GM23338 (cell line): ENCODE results near the gene MPPE1. TPM values are rescaled to one million over a fixed set of nuclear protein-coding genes. Genes with fewer than 3 reads are reported as not detected.

ENCODE experiments used
- ATAC-seq: fragments of 200-7000 bp; cut with Tn5 transposase; 3 replicates; pipeline ENCODE4 v1.9.1; 2020
- DNase-seq: peaks from one replicate; pipeline ENCODE4 v3.0.0-alpha.2; 2015; ENCODE audit warnings: low spot score
- H2AFZ ChIP-seq: fragments of 200-600 bp; sonication (generic); 2 replicates; pipeline ENCODE4 v1.8.0; 2016; ENCODE audit warnings: antibody characterized with exemption, mild to moderate bottlenecking, moderate library complexity
- H3F3A ChIP-seq: fragments of 200-600 bp; sonication (generic); replicated peaks from 2 replicates; pipeline ENCODE4 v1.8.0; 2017; ENCODE audit warnings: antibody characterized with exemption, mixed run types, low read depth
- H3K27ac ChIP-seq: fragments of 200-600 bp; sonication (generic); 2 replicates; pipeline ENCODE4 v1.6.1; 2016; ENCODE audit warnings: low read depth
- H3K27me3 ChIP-seq: fragments of 200-600 bp; sonication (generic); 2 replicates; pipeline ENCODE4 v1.8.0; 2016; ENCODE audit warnings: mild to moderate bottlenecking, mixed run types, moderate library complexity; ENCODE audit not compliant: insufficient read depth
- H3K36me3 ChIP-seq: fragments of 200-600 bp; sonication (generic); 2 replicates; pipeline ENCODE4 v1.8.0; 2016; ENCODE audit warnings: mild to moderate bottlenecking; ENCODE audit not compliant: insufficient read depth
- H3K4me1 ChIP-seq: fragments of 200-600 bp; sonication (generic); 2 replicates; pipeline ENCODE4 v1.8.0; 2016; ENCODE audit warnings: mild to moderate bottlenecking, moderate library complexity; ENCODE audit not compliant: insufficient read depth
- H3K4me2 ChIP-seq: fragments of 200-600 bp; sonication (generic); 2 replicates; pipeline ENCODE4 v1.7.1; 2017; ENCODE audit warnings: mixed run types
- H3K4me3 ChIP-seq: fragments of 200-600 bp; sonication (generic); 2 replicates; pipeline ENCODE4 v1.6.1; 2016; ENCODE audit warnings: mixed run types
- H3K79me2 ChIP-seq: fragments of 200-600 bp; sonication (generic); replicated peaks from 2 replicates; pipeline ENCODE4 v1.8.0; 2017; ENCODE audit warnings: mild to moderate bottlenecking; ENCODE audit not compliant: insufficient read depth
- H3K9me2 ChIP-seq: fragments of 200-600 bp; sonication (generic); 2 replicates; pipeline ENCODE4 v1.8.0; 2017; ENCODE audit not compliant: insufficient read depth
- H4K20me1 ChIP-seq: fragments of 200-600 bp; sonication (generic); replicated peaks from 2 replicates; pipeline ENCODE4 v1.8.0; 2017; ENCODE audit warnings: mild to moderate bottlenecking; ENCODE audit not compliant: insufficient read depth
- H3K27ac Mint-ChIP-seq: 2 replicates; pipeline ENCODE4 v1.8.0; 2020; ENCODE audit warnings: inconsistent platforms, mild to moderate bottlenecking, moderate library complexity, mixed read lengths
- H3K27me3 Mint-ChIP-seq: 3 replicates; pipeline ENCODE4 v1.8.0; 2022; ENCODE audit warnings: low read depth, mild to moderate bottlenecking, moderate library complexity, mixed read lengths, inconsistent platforms; ENCODE audit not compliant: insufficient read depth, poor library complexity
- H3K36me3 Mint-ChIP-seq: 3 replicates; pipeline ENCODE4 v1.8.0; 2021; ENCODE audit warnings: low read depth, mild to moderate bottlenecking, inconsistent platforms, moderate library complexity, mixed read lengths
- H3K4me1 Mint-ChIP-seq: 3 replicates; pipeline ENCODE4 v1.8.0; 2020; ENCODE audit warnings: mild to moderate bottlenecking, inconsistent platforms, mixed read lengths
- H3K4me3 Mint-ChIP-seq: 3 replicates; pipeline ENCODE4 v1.8.0; 2021; ENCODE audit warnings: moderate library complexity, mild to moderate bottlenecking, inconsistent platforms, mixed read lengths
- H3K9me3 Mint-ChIP-seq: 3 replicates; pipeline ENCODE4 v1.8.0; 2020; ENCODE audit warnings: moderate library complexity, mild to moderate bottlenecking, inconsistent platforms, mixed read lengths
- CREB1 ChIP-seq: fragments of 250-450 bp; sonication (Bioruptor Pico); IDR thresholded peaks from 2 replicates; pipeline ENCODE4 v1.5.0; 2020; ENCODE audit warnings: low read depth, mild to moderate bottlenecking, moderate library complexity
- CTCF ChIP-seq, 2 experiments: fragments of 200-600 bp in 1 of 2; sonication (generic) in 1 of 2; conservative IDR thresholded peaks; 2 replicates each; pipeline versions ENCODE4 v1.5.1 to v1.6.1; 2016 to 2017; ENCODE audit warnings: antibody characterized with exemption in 2 of 2, low read depth in 2 of 2, mild to moderate bottlenecking in 2 of 2, moderate library complexity in 1 of 2
- ETS1 ChIP-seq: IDR thresholded peaks from 2 replicates; pipeline ENCODE4 v1.6.1; 2016; ENCODE audit warnings: antibody characterized with exemption
- EZH2 ChIP-seq: fragments of 200-600 bp; sonication (generic); IDR thresholded peaks from one replicate; pipeline ENCODE4 v1.8.0; 2017; ENCODE audit warnings: antibody characterized with exemption, mild to moderate bottlenecking, low read depth; ENCODE audit not compliant: unreplicated experiment
- EZH2phosphoT487 ChIP-seq: fragments of 200-600 bp; sonication (generic); IDR thresholded peaks from one replicate; pipeline ENCODE4 v1.8.1; 2018; ENCODE audit warnings: antibody characterized with exemption; ENCODE audit not compliant: unreplicated experiment
- JUNB ChIP-seq: IDR thresholded peaks from one replicate; pipeline ENCODE4 v1.6.1; 2016; ENCODE audit warnings: antibody characterized with exemption; ENCODE audit not compliant: unreplicated experiment
- NANOG ChIP-seq: IDR thresholded peaks from 2 replicates; pipeline ENCODE4 v1.6.1; 2016; ENCODE audit warnings: antibody characterized with exemption, borderline replicate concordance
- POLR2AphosphoS5 ChIP-seq: IDR thresholded peaks from 2 replicates; pipeline ENCODE4 v1.6.1; 2016; ENCODE audit warnings: antibody characterized with exemption, low read depth
- REST ChIP-seq: IDR thresholded peaks from one replicate; pipeline ENCODE4 v1.6.1; 2018; ENCODE audit warnings: antibody characterized with exemption; ENCODE audit not compliant: unreplicated experiment
- STAT1 ChIP-seq: IDR thresholded peaks from one replicate; pipeline ENCODE4 v1.6.1; 2016; ENCODE audit warnings: antibody characterized with exemption; ENCODE audit not compliant: unreplicated experiment
- ZNF114 ChIP-seq: fragments of 250-450 bp; sonication (Bioruptor Pico); IDR thresholded peaks from 2 replicates; pipeline ENCODE4 v1.5.0; 2020; ENCODE audit warnings: mild to moderate bottlenecking, moderate library complexity
- ZNF331 ChIP-seq: fragments of 250-450 bp; sonication (Bioruptor Pico); IDR thresholded peaks from 2 replicates; pipeline ENCODE4 v1.5.0; 2020; ENCODE audit warnings: low read depth, mild to moderate bottlenecking, moderate library complexity
- ZNF462 ChIP-seq: fragments of 250-450 bp; sonication (Bioruptor Pico); IDR thresholded peaks from 2 replicates; pipeline ENCODE4 v1.5.0; 2020; ENCODE audit warnings: mild to moderate bottlenecking, moderate library complexity
- polyA plus RNA-seq: library from polyadenylated mRNA; unstranded; fragments of >200 nt; fragmentation: Nextera tagmentation; extraction: Ambion mirVana; gene quantifications from 2 replicates; pipeline ENCODE4 v1.2.1, GENCODE V29; 2016
- total RNA-seq: library from RNA; depleted of rRNA; stranded (reverse); fragments of >200 nt; shearing (Covaris generic); gene quantifications from 2 replicates; pipeline ENCODE4 v1.2.3, GENCODE V29; 2014

Gene MPPE1
- total and polyA plus RNA-seq, 2 experiments from 2014 or later = 18.8 to 24.6 TPM

- H3K36me3 Mint-ChIP-seq = no peaks in the 10 kb centered on the region
- Histone ChIP-seq H3K27me3 (no peaks in the 10 kb centered on the region), H2AFZ (no peak overlapping the region), H3F3A (no peaks in the 10 kb centered on the region), H3K36me3 (no peaks in the 10 kb centered on the region), H3K4me1 (no peaks in the 10 kb centered on the region), H3K4me3 (no peak overlapping the region), H4K20me1 (no peaks in the 10 kb centered on the region), H3K79me2 (no peaks in the 10 kb centered on the region), H3K9me2 (no peaks in the 10 kb centered on the region), H3K4me2 (no peak overlapping the region), H3K27ac (no peak overlapping the region)
- H3K27ac Mint-ChIP-seq = no peak overlapping the region
- no peaks in the 10 kb centered on the region for H3K27me3 Mint-ChIP-seq
- TF ChIP-seq JUNB (no peak), CREB1 (no peak), POLR2AphosphoS5 (no peak), ZNF331 (no peak), ETS1 (no peak), CTCF (conservative IDR thresholded peaks at IDR 0.05; ENCODE audit: low read depth in 2 of 2) (no peak), EZH2 (no peak), ZNF462 (CRISPR knock-in tag) (no peak), NANOG (no peak), STAT1 (no peak), REST (no peak), ZNF114 (CRISPR knock-in tag) (no peak), EZH2phosphoT487 (no peak)
- no peak overlapping the region for H3K4me3 Mint-ChIP-seq
- ATAC-seq (no peak), DNase-seq (no peak)
- no peaks in the 10 kb centered on the region for H3K9me3 Mint-ChIP-seq
- H3K4me1 Mint-ChIP-seq = peaks cover 9% of the 10 kb centered on the region
Observed at GRCh38 chr18:11842562-11842961, 65.6 kb downstream of the MPPE1 start.
